ENCODE measurements around the gene TOPAZ1.

Gene TOPAZ1

GRCh38 chr3:44241706-44242105 lies at the start of gene TOPAZ1:
TOPAZ1 (plus strand) TSS chr3:44241886; CDS start chr3:44242054, 168 bp downstream.
- DNase-seq (ENCODE audit: low read depth in 3 of 3): no peak

DNA sequence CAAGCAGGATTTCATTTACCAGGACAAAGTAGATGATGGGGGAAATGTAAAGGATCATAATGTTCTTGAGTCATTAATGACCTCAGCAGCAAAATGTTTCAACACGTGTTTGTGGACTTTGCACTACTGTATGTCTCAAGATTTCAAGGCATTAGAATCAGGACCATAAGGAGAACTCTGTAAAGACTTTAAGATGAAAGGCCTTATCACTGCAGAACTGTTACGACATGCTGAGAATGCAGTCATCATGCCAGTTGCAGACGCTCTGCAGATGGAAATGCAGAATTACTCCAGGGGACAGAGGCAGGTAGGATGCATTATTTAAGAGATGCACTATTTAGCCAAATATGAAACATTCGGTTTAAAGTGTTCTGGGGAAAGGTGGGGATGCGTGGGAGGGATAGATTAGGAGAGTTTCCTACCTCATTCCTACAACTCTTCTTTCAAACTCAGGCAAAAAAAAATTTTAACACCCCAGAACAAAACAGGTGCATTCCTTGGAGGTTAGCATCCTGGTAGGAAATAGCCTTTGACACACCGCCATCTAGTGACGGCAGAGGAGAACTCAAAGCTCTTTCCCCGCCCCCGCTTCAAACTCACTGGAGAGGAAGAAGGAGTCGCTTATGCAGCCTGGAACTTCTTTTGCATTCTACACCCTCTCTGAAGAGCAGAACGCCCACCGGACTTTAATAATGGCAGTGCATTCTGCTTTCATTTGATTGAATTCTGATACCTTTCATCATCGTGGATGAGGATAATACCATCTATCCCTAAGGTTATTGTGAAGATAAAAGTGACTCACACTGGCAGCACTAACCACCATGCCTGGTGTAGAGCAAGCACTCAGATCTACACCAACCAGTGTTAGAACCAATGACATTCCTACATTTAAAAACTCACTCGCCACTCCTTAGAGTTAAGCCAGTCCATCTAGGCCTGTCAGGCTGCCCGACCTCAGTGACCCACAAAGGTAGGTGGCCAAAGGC lies 43.1 kb upstream of the TOPAZ1 start:
- DNase-seq (ENCODE audit: low read depth in 3 of 3): peak; percentile 51 to 62 (median 60)

DNA sequence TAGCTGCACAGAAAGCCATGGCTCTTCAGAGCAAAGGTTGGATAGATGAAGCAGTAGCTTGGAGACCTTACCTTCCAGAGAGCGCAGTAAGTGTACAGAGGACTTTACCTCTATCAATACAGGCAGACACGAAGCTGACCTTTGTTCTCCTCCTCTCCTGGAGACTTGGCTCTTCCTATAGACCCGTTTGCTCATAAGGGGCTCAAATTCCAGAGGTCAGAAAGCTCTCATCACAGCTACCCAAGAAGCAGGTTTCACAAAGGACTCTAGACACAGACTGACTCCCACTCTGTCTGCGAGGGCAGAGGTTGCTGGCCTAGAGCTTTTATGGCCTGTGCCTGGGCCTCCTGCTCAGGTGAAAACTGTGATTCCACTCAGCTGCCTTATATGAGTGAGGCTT lies 35.4 kb upstream of the TOPAZ1 start:
- no peak for DNase-seq (ENCODE audit: low read depth in 3 of 3)

DNA sequence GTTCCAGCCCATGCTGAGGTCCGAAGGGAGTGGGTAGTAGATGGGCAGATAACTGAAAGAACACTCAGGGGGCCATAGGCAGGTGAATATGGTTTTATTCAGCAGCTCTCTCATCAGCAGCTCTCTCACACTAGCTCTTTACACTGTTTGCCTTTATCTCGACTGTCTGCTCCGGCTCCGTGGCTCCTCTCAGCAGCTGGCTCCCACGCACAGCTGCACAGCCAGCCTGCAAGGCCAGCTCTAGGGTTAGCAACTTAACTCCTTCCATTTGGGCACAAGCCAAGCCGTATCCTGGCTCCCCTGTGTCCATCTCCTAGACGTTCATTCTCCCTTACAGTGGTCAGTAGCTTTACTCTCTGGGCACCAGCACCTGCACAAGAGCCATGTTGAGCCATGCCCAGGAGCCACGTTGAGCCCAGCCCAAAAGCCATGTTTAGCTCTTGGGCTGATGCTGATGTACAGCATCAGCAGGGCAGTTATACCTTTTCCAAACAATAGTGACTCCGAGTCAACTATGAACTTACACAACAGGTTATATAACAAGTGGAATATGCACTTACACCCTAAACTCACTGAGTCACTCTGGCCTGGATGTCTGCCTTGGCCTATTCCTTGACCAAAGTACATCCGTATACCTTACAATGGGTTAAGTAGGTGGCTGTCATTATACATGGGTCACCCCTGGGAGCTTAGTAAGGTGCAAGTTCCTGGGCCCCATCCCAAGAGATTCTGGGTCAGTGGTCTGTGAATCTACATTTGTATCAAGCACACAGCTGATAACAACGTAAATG lies 34.6 kb upstream of the TOPAZ1 start:
- DNase-seq (ENCODE audit: low read depth in 3 of 3): no peak

- DNase-seq (ENCODE audit: low read depth in 3 of 3): no peak
These were observed 33.6 kb upstream of the TOPAZ1 start for GRCh38 chr3:44208086-44208485.

- no peak for DNase-seq (ENCODE audit: low read depth in 3 of 3)
These were observed 33.1 kb upstream of the TOPAZ1 start for GRCh38 chr3:44208568-44208967.

DNA sequence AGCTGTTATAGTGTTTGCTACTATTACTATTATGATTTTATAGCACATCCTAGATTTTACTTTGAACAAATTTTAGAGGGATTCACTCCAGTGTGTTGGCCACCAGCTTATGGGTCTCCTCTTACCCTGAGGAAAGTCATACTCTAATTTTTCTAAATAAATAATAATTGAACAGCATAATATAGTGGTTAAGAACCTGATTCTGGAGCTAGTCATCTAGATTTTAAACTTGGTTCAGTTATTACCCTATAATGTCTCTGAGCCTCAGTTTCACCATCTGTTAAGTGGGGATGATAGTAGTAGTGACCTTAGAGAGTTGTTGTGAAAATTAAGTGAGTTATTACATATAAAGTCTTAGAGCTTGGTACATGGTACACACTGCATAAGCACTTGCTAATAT lies 30.7 kb upstream of the TOPAZ1 start:
- DNase-seq (ENCODE audit: low read depth in 3 of 3): no peak

DNA sequence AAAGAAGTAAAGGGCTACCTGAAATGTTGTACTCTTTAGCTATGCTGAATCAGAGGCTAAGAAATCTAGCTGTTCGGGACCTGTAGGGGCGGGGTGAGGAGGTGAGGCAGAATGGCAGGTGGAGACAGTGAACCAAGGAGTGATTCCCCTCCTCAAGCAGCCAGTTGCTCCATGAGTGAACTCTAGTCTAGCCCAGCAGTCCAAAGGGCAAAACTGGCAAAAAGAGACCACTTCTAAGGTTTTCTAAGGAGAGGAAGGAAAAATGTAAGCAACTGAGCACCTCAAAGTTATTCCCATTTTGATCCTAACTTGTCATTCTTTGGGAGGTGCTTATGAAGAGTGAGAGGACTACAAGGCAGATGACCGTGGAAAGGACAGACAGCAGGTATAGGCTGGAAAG lies 19.3 kb upstream of the TOPAZ1 start:
- no peak for DNase-seq (ENCODE audit: low read depth in 3 of 3)

- DNase-seq (ENCODE audit: low read depth in 3 of 3): no peak
These were observed 18.4 kb upstream of the TOPAZ1 start for GRCh38 chr3:44223299-44223698.

DNA sequence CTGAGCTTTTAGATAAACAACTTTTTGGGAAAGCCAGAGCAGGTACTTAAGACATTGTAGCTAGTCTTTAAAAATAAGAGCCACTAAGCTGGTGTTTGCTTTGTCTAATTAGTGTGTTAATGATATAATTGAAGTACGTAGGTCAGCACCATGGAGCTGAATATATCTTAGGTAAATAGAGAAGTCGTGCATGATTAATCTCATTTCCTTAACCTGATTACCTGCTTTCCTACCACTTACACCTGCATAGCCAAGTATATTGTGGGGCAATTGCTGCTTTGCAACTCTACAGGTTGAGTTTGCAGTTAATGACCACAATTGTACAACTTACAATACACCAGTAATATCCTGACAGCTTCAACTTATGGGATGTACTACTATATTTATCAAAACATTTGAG lies 17.6 kb upstream of the TOPAZ1 start:
- no peak for DNase-seq (ENCODE audit: low read depth in 3 of 3)

GRCh38 chr3:44226573-44226972 lies 15.1 kb upstream of the TOPAZ1 start:
- no peak for DNase-seq (ENCODE audit: low read depth in 3 of 3)

DNA sequence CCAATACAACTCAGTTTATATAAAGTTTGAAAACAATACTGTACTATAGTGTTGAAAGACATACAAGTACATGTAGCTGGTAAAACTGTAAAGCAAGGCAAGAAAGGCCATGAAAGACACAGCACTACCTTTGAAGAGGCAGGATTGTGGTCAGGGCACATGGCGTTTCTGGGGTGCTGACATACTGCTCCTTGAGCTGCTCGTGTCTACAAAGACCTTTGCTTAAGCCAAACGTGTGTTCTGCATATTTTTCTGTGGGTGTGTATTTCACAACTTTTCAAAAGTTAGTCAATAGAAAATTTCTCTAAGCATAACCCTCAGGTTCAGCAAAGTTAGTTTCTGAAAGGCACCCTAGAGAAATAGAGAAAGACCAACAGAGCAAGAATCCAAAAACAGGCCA lies 14.1 kb upstream of the TOPAZ1 start:
- no peak for DNase-seq (ENCODE audit: low read depth in 3 of 3)

GRCh38 chr3:44228900-44229299 lies 12.8 kb upstream of the TOPAZ1 start:
- DNase-seq (ENCODE audit: low read depth in 3 of 3): no peak

DNA sequence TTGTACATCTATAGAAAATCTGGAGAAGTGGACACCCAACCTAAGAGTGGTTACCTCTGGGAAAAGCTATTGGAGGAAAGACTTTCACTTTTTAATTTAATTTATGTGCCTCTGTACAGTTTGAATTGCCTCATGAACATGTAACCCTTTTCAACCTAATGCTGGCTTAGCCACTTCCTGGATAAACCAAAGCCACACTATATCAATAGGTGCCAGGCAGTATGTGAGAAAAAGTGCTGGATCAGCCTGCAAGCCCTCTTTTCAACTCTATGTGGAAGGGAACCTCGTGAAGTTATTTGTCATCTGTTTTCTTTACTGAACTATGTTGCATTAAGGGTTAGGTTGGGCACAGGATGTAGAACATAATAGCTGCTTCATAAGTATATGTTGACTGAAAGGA lies 9.3 kb upstream of the TOPAZ1 start:
- DNase-seq (ENCODE audit: low read depth in 3 of 3): no peak

- DNase-seq (ENCODE audit: low read depth in 3 of 3): no peak
These were observed 6.9 kb upstream of the TOPAZ1 start for GRCh38 chr3:44234648-44235268.

GRCh38 chr3:44235604-44236484 lies 5.8 kb upstream of the TOPAZ1 start:
- peak; percentile 22 to 41 (median 31) for DNase-seq (ENCODE audit: low read depth in 3 of 3)

- no peak for DNase-seq (ENCODE audit: low read depth in 3 of 3)
These were observed 5.2 kb upstream of the TOPAZ1 start for GRCh38 chr3:44236485-44236908.

DNA sequence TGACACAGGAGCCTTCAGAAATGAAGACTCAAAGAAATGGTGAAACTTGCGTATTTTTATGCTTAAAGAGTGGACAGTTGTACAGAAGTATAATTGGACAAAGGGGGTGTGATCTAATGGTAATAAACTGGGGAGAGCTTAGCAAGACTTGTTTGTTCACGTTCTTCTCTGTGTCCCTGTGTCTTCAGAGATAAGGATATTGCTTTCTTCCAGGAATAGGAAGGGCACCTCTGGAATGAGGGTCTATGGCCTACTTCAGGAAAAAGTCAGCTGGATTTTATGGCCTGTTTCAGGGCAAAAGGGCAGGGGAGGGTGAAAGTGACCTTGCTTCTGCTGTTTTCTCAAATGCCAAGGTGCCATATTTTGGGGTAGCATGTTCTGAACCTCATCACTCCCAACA lies 4.5 kb upstream of the TOPAZ1 start:
- DNase-seq (ENCODE audit: low read depth in 3 of 3): no peak

- no peak for DNase-seq (ENCODE audit: low read depth in 3 of 3)
These were observed 4.0 kb upstream of the TOPAZ1 start for GRCh38 chr3:44237665-44238064.

DNA sequence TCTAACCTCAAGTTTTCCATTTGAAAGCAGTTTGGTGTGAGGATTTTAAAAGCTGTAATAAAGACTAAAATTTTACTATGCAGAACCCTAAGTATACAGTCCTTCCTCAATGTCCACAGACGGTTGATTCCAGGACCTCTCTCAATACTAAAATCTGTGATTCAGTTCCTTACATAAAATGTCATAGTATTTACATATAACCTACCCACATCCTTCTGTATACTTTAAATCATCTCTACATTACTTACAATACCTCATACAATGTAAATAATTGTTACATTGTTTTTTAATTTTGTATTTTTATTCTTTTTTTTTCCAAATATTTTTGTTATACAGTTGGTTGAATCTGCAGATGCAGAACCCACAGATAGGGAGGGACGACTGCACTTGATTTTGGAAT lies 2.8 kb upstream of the TOPAZ1 start:
- no peak for DNase-seq (ENCODE audit: low read depth in 3 of 3)

- DNase-seq (ENCODE audit: low read depth in 3 of 3): no peak
These were observed 1.6 kb upstream of the TOPAZ1 start for GRCh38 chr3:44240061-44240460.

Measured in stimulated activated CD4-positive, alpha-beta T cell treated with anti-CD3 and anti-CD28 coated beads, TNF-alpha, amount 100 ng/mL, for 24 hours (primary cell).